OCI-LY3 (cell line): Measurements from ENCODE around the gene CPNE8.

Experiments used
- EZH2phosphoT487 ChIP-seq: fragments of 200-600 bp; shearing (Covaris generic); IDR thresholded peaks from 2 replicates; pipeline ENCODE4 v1.6.1; 2018; ENCODE audit warnings: antibody characterized with exemption, mixed run types, low read depth
- TF ChIP-seq, protein P1 (sequence below): fragments of 200-600, 300-600 bp; sonication (generic); IDR thresholded peaks from 2 replicates; pipeline ENCODE4 v1.5.1; 2014; ENCODE audit warnings: antibody characterized with exemption, low read length, low read depth

- TF ChIP-seq, protein P1, sequence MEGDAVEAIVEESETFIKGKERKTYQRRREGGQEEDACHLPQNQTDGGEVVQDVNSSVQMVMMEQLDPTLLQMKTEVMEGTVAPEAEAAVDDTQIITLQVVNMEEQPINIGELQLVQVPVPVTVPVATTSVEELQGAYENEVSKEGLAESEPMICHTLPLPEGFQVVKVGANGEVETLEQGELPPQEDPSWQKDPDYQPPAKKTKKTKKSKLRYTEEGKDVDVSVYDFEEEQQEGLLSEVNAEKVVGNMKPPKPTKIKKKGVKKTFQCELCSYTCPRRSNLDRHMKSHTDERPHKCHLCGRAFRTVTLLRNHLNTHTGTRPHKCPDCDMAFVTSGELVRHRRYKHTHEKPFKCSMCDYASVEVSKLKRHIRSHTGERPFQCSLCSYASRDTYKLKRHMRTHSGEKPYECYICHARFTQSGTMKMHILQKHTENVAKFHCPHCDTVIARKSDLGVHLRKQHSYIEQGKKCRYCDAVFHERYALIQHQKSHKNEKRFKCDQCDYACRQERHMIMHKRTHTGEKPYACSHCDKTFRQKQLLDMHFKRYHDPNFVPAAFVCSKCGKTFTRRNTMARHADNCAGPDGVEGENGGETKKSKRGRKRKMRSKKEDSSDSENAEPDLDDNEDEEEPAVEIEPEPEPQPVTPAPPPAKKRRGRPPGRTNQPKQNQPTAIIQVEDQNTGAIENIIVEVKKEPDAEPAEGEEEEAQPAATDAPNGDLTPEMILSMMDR: no peak
- TF ChIP-seq EZH2phosphoT487: no peak
Measured at GRCh38 chr12:38771871-38772270, 133.5 kb downstream of the CPNE8 start.
